HG02840 (cell line): ENCODE results near the gene ADGRV1.
"Not testable (repeated sequence)": the region's sequence is repeated elsewhere in the genome, so short reads cannot be mapped to it uniquely, and the experiment has no call there.

Experiments
- ATAC-seq: cut with Tn5 transposase; IDR thresholded peaks from one replicate; pipeline ENCODE4 v1.9.1; 2021; ENCODE audit warnings: mild to moderate bottlenecking, moderate library complexity, moderate number of reproducible peaks; ENCODE audit not compliant: unreplicated experiment, low FRiP score

ADGRV1 gene

GRCh38 chr5:90550963-90551362, 7.6 kb upstream of the ADGRV1 start:
- no peak for ATAC-seq

- no peak for ATAC-seq
Observed at GRCh38 chr5:90551376-90551775, 7.2 kb upstream of the ADGRV1 start.

- no peak for ATAC-seq
Observed at GRCh38 chr5:90553711-90554110, 4.9 kb upstream of the ADGRV1 start.

- no peak for ATAC-seq
Observed at GRCh38 chr5:90554358-90555006, 4.1 kb upstream of the ADGRV1 start.

- no peak for ATAC-seq
Observed at GRCh38 chr5:90555666-90556065, 2.9 kb upstream of the ADGRV1 start.

- ATAC-seq, result no peak
Observed at GRCh38 chr5:90557391-90557790, 1.2 kb upstream of the ADGRV1 start.

- ATAC-seq, result no peak
Observed at GRCh38 chr5:90557871-90558270, 726 bp upstream of the ADGRV1 start.

- no peak for ATAC-seq
Observed at GRCh38 chr5:90560771-90561170, 2.2 kb downstream of the ADGRV1 start.

GRCh38 chr5:90561766-90562165, 3.2 kb downstream of the ADGRV1 start:
- ATAC-seq, result no peak

GRCh38 chr5:90562341-90562740, 3.7 kb downstream of the ADGRV1 start:
- ATAC-seq, result no peak

GRCh38 chr5:90563108-90563507, 4.5 kb downstream of the ADGRV1 start:
- no peak for ATAC-seq

GRCh38 chr5:90565491-90565890, 6.9 kb downstream of the ADGRV1 start:
- no peak for ATAC-seq

- ATAC-seq, result no peak
Observed at GRCh38 chr5:90569084-90569483, 10.5 kb downstream of the ADGRV1 start.

- no peak for ATAC-seq
Observed at GRCh38 chr5:90570034-90570433, 11.4 kb downstream of the ADGRV1 start.

GRCh38 chr5:90571147-90571773, 12.7 kb downstream of the ADGRV1 start:
- ATAC-seq, result no peak

- no peak for ATAC-seq
Observed at GRCh38 chr5:90575712-90576111, 17.1 kb downstream of the ADGRV1 start.

GRCh38 chr5:90576566-90576965, 18.0 kb downstream of the ADGRV1 start:
- not testable (repeated sequence) for ATAC-seq

- not testable (repeated sequence) for ATAC-seq
Observed at GRCh38 chr5:90579905-90580304, 21.3 kb downstream of the ADGRV1 start.

- no peak for ATAC-seq
Observed at GRCh38 chr5:90581956-90582355, 23.4 kb downstream of the ADGRV1 start.

- ATAC-seq, result no peak
Observed at GRCh38 chr5:90585337-90585986, 26.9 kb downstream of the ADGRV1 start.

- ATAC-seq, result no peak
Observed at GRCh38 chr5:90586469-90586868, 27.9 kb downstream of the ADGRV1 start.

GRCh38 chr5:90590170-90590569, 31.6 kb downstream of the ADGRV1 start:
- no peak for ATAC-seq
